Dedifferentiated amniotic fluid mesenchymal stem cell (primary cell): ENCODE results near the gene PDGFA.

Experiments
- DNase-seq: peaks from one replicate; pipeline ENCODE4 v3.0.0-alpha.2; 2016; ENCODE audit errors: extremely low spot score

PDGFA gene

DNA sequence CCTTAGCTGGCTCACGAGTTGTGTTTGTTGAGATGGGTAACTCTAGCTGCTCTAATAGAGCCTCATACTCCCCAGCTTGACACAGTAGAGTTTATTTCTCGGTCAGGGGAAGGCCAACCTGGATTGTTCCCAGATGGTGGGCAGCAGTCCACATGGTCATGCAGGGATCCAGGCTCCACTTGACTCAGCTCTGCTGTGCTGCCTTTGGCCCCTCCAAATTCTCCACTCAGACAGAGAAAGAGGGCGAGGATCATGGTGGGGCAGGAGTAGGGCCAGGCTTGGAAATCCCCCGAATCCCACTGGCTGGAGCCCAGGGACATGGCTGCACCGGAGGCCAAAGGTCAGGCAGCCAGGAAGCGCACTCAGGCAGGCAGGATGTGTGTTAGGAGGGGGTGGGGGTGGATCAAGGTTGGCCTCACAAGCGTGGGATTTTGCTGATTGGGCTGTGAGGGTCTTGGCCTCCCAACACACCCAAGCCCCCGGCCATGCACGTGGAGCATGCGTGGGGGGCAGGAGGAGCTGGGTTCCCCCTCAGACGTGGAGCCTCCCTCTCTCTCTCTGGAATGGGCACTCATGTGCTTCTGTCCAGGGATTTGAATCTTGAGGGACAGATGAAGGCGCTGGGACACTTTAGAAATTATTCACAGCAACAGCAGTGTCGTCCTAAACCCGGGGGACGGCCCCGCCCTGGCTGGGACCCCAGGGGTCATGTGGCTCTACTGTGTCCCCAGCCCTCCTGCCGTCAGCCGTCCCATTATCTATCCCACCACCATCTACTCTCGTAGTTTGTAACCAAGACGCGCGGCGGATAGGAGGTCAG is 44.8 kb downstream of the PDGFA start:
- no peak for DNase-seq

DNA sequence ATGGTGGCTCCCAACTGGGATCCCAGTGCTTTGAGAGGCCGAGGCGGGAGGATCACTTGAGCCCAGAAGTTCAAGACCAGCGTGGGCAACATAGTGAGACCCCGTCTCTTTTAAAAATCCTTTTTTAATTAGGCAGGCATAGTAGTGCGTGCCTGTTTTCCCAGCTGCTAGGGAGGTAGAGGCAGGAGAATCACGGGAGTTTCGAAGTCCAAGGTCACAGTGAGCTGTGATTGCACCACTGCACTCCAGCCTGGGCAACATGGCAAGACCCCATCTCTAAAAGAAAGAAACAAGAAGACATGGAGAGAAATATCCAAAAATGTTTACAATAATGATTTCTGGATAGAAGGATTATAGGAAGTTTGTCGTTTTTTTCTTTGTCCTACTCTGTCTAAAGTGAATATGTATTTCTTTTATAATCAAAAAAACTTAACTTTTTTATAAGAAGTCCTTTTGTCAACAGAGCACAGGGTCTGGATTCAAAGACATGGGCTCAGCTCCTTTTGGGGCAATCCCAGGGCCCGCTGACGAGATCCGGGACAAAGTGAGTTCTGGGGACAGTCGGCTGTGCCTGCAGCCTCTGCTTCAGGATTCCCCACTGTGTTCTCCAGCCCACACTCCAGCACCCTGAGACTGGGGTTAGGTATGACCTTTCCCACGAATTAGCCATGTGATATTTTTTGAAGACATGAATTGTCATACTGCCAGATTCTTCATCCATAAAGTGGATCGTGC is 45.6 kb downstream of the PDGFA start:
- no peak for DNase-seq

DNA sequence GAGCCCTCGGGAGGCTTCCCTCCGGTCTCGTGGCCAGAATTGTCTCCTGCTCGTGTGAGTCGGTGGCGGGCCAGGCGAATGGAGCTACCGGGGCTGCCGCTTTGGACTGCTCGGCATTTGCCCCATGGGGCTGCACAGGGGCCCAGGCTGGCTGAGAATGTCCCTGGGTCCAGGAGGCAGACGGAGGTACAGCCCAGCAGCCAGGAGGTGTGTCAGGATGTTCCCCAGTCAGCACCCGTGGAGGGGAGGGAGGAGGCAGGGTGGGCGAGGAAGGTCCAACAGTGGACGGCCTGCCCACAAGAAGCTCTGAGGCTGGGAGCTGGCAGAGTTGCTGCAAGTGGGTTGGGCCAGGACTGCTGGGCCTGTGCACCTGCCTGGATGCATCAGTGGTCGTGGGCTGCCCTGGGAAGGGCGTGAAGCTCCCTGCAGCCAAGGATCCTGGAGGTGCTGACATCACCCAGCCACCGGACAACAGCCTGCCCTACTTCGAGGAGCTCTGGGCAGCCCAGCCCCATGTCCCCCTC is 46.4 kb downstream of the PDGFA start:
- no peak for DNase-seq

DNA sequence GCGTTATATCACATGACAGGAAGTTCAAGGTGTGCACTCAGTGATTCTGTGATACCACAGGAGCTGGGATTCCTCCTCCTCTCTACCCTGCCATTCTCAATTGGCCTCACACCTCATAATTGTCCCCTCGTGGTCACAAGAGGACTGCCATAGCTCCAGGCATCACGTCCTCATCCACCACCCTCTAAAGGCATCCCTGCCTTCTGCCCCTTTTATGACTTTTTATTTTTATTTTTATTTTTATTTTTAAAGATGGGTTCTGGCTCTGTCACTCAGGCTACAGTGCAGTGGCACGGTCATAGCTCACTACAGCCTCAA is 47.0 kb downstream of the PDGFA start:
- DNase-seq, result no peak

DNA sequence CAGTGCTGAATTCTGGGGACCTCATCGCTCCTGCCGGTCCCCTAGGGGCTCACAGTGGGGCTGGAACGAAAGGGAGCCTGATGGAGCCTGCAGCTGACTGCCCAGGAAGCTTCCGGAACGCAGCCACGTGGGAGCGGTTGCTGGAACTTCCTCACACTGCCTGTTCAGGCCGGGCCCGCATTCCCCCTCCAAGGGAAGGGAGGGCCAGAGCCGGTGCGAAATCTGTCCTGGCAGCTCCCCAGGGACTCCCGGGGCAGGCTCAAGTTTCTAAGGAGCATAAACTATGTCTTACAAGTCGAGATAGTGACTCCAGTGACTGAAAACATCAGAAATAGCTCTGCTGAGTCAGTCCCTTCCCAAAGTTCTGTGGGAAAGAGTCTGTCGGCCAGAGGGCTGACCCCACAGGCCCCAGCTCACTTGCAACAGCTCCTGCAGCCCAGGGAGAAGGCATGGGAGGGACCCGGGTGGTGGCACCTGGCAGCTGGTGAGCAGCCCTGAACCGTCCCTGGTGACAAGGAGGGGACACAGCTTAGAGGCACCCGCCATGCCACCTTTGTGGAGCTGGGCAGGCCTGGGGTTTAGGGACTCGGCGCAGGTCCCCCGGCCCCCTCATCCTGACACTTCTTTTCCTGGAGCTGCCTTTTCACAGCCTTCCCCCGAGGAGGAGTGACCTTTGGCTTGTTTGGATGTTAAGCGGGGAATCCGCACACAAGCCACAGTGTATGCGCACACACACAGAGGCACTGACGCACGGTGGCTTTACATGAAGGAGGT is 47.6 kb downstream of the PDGFA start:
- peak; percentile 86 for DNase-seq

DNA sequence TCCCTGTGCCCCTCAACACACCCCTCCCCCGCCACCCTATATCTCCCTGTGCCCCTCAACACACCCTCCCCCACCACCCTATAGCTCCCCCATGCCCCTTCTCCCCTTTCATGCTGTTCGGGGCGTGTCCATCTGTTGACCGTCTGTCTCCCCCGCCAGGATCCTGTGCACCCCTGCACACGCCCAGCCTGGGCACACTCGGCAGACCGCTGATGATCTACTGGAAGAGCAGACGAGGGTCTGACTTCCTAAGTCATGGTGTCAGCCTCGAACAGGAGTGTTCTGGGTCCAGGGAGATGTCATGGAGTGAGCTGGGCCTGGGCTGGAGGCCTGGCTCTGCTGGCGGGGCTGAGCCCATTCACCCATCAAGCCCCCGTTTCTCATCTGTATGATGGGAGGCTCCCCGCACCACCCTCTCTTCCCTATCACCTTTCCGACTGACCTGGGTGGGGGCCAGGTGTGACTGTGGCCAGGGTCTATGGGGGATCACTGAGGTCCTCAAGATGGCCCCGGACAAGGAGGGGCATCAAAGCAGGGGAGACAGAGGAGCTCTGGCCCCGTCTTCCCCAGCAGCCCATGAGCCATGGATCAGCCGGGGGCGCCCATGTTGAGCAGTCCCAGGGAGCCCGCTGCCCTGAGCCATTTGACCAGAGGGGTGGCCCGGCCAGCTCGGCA is 48.3 kb downstream of the PDGFA start:
- no peak for DNase-seq

DNA sequence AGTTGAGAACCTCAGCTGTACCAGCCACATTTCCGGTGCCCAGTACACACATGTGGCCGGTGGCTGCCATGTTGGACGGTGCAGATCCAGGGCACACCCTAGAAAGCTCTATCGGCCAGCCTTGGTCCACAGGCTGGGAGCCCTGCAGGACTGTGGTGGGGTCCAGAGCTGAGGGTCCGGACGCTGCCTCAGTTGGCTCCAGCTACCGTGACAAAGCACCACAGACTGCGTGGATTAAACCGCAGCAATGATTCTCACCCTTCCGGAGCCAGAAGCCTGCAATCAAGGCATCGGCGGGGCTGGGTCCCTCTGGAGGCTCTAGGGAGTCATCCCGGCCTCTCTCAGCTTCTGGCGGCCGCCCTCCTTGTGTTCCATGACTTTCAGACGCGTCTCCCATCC is 50.1 kb downstream of the PDGFA start:
- DNase-seq, result no peak

DNA sequence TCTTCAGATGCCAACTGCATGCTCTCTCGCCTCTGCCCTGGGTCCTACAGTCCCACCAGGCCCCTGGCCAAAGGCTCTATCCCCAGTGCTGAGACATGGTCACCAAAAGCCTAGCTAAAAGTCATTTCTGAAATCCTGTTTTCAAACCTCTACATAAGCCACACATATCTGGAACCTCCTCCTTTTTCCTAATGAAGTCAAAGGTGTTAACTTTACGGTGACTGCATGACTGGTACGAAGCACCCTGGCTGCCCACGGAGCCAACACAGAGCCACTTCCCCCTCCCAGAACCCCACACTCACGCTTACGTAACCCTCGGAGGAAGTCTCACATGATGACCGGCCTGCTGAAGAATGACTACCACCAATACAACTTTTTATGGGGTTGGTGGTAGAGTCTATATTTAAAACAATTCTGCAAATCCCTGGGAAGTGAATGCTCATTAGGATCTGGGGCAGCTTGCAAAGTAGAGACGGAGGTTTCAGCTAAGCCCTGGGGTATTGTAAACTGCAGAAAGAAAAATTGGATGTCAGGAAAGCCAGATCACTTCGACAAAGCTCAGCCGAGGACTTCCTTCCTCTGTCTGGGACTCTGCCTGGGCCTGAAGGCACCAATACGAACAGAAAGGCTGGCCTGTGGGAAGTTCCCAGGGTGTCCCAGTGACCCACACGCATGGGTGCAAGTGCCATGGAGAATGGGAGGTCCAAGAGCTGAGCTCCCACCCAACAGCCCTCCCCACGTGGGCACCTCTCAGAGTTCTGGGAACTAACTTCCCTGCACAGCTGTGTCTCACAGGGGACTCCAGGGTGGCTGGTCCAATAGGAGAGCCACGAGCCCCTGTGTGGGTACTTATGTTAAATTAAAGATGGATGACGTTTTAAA is 50.7 kb downstream of the PDGFA start:
- no peak for DNase-seq

DNA sequence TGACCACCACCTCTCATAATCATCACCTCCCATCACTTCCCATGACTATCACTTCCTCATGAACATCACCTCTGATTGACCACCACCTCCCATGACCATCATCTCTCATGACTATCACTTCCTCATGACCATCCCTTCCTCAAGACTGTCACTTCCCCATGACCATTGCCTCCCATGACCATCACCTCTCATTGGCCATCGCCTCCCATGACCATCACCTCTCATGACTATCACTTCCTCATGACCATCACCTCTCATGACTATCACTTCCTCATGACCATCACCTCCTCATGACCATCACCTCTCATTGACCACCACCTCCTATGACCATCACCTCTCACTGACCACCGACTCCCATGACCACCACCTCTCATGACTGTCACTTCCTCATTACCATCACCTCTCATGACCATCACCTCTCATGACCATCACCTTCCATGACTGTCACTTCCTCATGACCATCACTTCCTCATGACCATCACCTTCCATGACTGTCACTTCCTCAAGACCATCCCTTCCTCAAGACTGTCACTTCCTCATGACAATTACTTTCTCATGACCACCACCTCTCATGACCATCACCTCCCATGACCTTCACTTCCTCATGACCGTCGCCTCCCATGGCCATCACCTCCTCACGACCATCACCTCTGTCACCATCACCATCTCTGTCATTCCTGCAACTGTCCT is 51.6 kb downstream of the PDGFA start:
- no peak for DNase-seq

DNA sequence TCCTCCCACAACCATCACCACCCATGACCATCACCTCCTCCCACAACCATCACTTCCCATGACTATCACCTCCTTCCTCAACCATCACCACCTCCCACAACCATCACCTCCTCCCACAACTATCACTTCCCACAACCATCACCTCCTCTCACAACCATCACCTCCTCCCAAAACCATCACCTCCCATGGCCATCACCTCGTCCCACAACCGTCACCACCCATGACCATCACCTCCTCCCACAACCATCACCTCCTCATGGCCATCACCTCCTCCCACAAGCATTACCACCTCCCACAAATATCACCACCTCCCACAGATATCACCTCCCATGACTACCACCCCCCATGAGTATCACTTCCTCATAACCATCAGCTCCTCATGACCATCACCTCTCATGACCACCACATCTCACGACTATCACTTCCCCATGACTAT is 52.2 kb downstream of the PDGFA start:
- no peak for DNase-seq

DNA sequence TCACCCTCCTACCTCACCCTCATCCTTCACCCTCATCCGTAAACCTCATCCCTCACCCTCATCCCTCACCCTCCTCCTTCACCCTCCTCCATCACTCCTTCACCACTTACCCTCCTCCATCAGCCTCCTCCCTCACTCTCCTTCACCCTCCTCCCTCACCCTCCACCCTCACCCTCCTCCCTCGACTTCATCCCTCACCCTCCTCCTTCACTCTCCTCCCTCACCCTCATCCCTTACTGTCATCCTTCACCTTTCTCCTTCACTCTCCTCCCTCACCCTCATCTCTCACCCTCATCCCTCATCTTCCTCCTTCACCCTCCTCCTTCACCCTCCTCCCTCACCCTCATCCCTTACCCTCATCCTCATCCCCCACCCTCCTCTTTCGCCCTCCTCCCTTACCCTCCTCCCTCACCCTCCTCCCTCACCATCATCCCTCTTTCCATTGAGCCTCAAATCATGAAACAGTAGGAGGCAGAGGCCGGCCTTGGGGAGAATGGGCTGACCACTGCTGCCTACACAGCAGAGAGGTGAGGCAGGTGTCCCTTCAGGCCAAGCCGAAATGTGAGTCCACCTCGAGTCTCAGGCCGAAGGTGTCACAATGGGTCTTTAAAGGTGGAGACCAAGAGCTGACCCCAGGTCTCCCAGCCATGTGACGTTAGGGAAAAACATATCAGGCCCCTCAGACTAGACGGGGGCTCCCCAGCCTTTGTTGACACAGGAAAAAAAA is 53.0 kb downstream of the PDGFA start:
- no peak for DNase-seq

DNA sequence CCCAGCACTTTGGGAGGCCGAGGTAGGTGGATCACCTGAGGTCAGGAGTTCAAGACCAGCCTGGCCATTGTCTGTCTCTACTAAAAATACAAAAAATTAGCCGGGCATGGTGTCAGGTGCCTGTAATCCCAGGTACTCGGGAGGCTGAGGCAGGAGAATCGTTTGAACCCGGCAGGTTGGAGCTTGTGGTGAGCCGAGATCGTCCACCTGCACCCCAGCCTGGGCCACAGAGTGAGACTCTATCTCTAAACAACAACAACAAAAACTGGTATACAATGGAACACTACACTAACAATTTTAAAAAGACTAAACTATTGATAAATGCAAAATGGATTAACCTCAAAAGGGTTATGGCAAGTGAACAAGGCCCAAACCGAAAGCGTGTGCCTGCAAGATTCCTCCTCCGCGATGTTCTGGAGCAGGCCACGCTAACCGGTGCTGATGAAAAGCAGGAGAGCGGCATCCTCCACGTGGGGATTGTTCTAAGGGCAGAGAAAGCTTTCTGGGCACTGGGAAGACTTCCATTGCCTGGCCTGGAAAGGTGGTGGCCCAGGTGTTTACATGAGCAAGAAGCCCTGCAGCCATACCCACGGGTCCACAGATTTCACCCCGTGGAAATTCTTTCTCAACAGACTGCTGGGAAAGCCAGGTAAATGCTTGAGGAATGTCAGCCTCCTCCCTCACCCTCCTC is 53.8 kb downstream of the PDGFA start:
- no peak for DNase-seq

DNA sequence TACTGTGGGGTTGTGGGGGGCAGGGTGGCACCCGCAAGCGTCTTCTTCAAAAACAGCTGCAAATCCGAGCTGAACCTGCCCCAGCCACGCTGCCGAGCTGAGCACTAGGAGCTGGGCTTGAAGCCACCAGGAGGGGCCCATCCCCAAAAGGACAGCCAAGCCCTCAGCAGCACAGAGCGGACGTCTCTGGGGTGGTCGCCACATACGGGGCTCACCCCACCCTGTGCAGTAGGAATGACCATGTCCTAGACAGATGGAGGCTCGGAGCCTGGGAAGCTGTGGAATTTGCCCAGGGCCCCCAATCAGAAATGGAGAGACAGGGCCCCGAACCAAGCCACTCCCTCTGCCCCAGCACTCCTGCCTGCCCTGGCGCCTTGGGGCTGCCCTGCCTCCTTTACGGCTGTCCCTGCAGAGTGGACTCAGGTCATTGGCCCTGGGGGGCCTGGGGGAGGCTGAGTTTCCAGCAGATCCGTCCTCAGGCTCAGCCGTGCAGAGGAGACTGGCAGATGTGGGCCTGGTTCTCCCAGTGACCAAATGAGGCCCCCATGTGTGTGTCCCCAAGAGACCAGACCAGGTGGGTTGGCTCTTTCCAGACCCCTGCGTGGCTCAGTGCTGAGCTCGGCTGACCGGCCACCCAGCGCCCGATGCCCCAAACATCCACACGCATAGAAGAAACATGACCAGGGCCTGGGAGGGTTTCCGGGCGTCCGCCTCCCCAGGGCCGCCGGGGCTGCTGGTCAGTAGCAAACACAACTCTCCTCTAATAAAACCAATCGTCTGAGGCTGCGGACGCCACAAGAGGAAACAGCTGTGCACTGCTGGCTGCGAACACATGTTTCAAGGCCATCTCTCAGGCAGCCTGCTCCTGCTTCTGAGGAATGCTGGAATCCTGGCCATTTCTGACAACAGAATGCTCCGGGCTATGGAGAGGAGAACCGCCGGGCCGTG is 54.9 kb downstream of the PDGFA start:
- peak; percentile 56 for DNase-seq

DNA sequence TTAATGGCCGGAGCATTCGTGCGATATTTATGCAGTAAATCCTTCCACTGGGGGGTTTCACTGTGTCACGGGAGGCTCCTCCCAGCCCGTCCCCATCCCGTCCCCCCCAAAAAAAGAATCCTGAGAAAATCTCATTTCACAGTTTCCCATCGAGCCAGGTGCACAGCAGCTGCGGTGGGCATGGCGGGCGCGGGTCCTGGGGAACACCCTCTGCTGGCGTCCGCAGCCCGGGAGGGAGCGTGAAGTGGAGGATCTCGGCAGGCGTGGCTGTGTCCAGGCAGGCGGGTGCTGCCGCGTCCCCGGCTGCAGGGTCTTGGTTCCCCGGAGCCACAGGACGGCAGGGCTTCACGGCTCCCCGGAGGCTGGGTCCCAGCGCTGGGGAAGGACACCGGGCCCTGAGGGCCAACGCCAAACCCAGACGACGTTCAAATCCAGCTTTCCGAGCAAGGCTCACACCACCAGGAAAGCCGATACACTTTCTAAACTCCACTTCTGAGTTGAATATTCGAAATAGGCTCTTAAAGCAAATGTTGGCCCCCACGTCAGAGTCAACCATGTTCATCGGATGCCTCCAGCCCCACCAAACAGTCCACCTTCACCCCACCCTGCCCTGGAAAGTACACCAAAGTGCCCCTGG is 55.7 kb downstream of the PDGFA start:
- no peak for DNase-seq

DNA sequence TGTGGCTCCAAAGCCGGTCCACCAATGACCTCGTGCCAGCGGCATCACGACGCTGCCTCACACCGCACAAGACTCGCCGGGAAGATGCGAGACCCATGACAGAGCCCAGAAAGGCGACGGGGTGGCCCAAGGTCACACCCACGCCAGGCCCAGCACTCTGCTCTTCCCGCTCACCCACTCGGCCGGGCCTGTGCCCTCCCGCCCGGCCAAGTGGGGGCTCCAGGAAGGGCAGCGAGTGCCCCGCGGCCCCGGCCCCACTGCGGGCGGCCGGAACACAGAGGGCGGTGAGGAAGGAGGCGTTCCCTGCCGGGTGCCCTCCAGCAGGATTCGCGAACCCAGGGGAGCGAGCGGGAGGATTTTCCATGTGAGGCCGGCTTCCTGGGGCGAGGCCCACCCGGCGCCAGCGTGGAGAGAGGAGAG is 56.3 kb downstream of the PDGFA start:
- DNase-seq, result no peak

DNA sequence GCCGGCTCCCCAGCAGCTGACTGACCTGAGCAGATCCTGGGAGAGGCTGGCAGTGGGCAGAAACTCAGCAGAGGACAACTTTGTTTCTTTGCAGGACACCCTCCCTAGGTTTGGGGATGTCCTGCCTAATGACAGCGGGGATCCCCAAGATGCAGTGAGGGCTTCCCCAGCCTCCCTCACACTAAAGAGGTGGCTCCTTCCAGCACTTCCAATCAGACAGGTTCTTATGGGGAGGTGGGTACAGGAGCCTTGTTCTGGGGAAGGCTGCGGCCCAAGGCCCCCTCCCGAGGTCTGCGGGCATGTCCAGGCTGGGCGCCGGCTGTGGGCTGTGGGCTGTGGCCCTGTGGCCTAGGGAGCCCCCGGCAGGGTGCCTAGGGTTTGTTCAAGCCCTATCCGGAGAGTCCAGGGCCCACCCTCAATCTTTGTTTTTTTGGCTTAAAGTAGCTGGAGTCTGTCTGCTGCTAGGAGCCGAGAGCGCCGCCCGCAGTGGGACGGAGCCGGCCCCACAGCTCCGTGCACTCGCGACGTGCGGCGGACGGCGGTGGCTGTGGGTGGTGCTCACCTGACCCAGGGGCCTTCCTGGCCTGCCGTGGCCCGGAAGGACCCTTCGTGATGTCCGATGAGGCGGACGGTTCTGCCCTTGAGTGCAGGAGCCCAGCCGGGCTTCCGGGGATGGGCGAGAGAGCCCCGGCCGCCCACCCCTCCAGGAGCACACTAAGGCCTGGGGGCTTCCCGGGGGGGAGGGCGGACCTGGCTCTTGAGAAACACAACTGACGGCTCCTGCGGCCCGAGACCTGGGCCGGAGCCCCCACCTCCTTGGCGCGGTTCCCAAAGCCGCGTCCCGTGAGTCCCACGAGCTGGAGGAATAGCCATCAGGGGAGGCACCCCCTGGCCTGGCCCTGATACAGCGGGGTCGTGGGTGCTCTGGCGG is 57.2 kb downstream of the PDGFA start:
- DNase-seq, result no peak
